NCI-H1092 (cell line): ENCODE results near the gene SLC10A3.

Experiments used
- DNase-seq: peaks from one replicate; lab custom pipeline; 2025; lab: John Stamatoyannopoulos, UW

SLC10A3 gene

GRCh38 chrX:154483325-154483724, 7.1 kb downstream of the SLC10A3 start:
- no peak for DNase-seq

- DNase-seq, result no peak
These were observed 7.6 kb downstream of the SLC10A3 start for GRCh38 chrX:154482786-154483185.

GRCh38 chrX:154481911-154482601, 8.4 kb downstream of the SLC10A3 start:
- no peak for DNase-seq

- DNase-seq, result no peak
These were observed 9.2 kb downstream of the SLC10A3 start for GRCh38 chrX:154481195-154481594.

- peak; percentile 90 for DNase-seq
These were observed 11.5 kb downstream of the SLC10A3 start, which contains the start of gene LAGE3 for GRCh38 chrX:154478728-154479622. Gene LAGE3, minus strand, starts transcription at chrX:154479281. Its CDS starts 366 bp downstream, at chrX:154478915.

GRCh38 chrX:154477891-154478477, 12.4 kb downstream of the SLC10A3 start:
- no peak for DNase-seq

- DNase-seq, result no peak
These were observed 13.6 kb downstream of the SLC10A3 start for GRCh38 chrX:154476821-154477220.

GRCh38 chrX:154473683-154474082, 16.7 kb downstream of the SLC10A3 start:
- DNase-seq, result no peak

- DNase-seq, result no peak
These were observed 17.5 kb downstream of the SLC10A3 start for GRCh38 chrX:154472685-154473632.

- no peak for DNase-seq
These were observed 18.4 kb downstream of the SLC10A3 start for GRCh38 chrX:154471839-154472684.

- DNase-seq, result no peak
These were observed 19.4 kb downstream of the SLC10A3 start for GRCh38 chrX:154470914-154471568.

- DNase-seq, result no peak
These were observed 20.0 kb downstream of the SLC10A3 start for GRCh38 chrX:154470434-154470833.

- DNase-seq, result no peak
These were observed 20.5 kb downstream of the SLC10A3 start for GRCh38 chrX:154469880-154470279.

GRCh38 chrX:154469114-154469513, 21.3 kb downstream of the SLC10A3 start:
- no peak for DNase-seq

- no peak for DNase-seq
These were observed 22.2 kb downstream of the SLC10A3 start for GRCh38 chrX:154468217-154468616.

GRCh38 chrX:154467556-154467955, 22.9 kb downstream of the SLC10A3 start:
- DNase-seq, result no peak

- DNase-seq, result no peak
These were observed 23.5 kb downstream of the SLC10A3 start for GRCh38 chrX:154466907-154467306.

GRCh38 chrX:154466036-154466435, 24.4 kb downstream of the SLC10A3 start:
- no peak for DNase-seq

GRCh38 chrX:154465601-154466000, 24.8 kb downstream of the SLC10A3 start:
- DNase-seq, result no peak

- DNase-seq, result no peak
These were observed 25.5 kb downstream of the SLC10A3 start for GRCh38 chrX:154464806-154465365.
